B cell (primary cell): Measurements from ENCODE around the gene DACH2.

ENCODE experiments used
- EZH2 ChIP-seq: IDR thresholded peaks from 2 replicates; pipeline ENCODE4 v1.6.1; 2012; ENCODE audit warnings: borderline replicate concordance, low read depth, mild to moderate bottlenecking, moderate library complexity, low read length; ENCODE audit not compliant: insufficient read depth, poor library complexity, severe bottlenecking
- TF ChIP-seq, protein P1 (sequence below): fragments of 200-600 bp; IDR thresholded peaks from one replicate; pipeline ENCODE4 v1.8.0; 2022; ENCODE audit warnings: antibody characterized with exemption, mild to moderate bottlenecking

DNA sequence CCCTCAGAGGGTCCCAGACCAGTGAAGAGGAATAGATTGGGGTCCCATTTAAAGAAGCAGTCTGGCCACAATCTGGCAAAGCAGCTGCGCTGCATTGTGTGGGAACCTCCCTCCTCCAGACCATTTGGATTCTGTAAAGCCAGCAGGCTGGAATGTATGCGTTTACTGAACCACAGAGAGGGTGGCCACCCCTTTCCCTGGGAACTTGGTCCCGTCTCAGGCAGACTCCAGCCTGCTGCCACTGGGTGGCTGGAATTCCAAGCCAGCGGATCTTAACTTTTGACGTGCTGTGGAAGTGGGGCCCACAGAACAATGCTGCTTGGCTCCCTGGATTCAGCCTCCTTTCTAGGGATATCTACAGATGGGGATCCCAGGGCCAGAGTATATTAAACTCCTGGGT lies 307.2 kb downstream of the DACH2 start:
- TF ChIP-seq, protein P1, sequence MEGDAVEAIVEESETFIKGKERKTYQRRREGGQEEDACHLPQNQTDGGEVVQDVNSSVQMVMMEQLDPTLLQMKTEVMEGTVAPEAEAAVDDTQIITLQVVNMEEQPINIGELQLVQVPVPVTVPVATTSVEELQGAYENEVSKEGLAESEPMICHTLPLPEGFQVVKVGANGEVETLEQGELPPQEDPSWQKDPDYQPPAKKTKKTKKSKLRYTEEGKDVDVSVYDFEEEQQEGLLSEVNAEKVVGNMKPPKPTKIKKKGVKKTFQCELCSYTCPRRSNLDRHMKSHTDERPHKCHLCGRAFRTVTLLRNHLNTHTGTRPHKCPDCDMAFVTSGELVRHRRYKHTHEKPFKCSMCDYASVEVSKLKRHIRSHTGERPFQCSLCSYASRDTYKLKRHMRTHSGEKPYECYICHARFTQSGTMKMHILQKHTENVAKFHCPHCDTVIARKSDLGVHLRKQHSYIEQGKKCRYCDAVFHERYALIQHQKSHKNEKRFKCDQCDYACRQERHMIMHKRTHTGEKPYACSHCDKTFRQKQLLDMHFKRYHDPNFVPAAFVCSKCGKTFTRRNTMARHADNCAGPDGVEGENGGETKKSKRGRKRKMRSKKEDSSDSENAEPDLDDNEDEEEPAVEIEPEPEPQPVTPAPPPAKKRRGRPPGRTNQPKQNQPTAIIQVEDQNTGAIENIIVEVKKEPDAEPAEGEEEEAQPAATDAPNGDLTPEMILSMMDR = no peak
- no peak for TF ChIP-seq EZH2
